ENCODE data around the gene ERMARD. TPM values are rescaled to one million over a fixed set of nuclear protein-coding genes. Genes with fewer than 3 reads are reported as not detected.

The ERMARD gene
- total and polyA plus RNA-seq, 2 experiments from 2014 or later: 15.6 to 22.0 TPM

- H3F3A ChIP-seq (ENCODE audit: insufficient read depth): peaks cover 6% of the 10 kb centered on the region; the same call in 1 of the 2 replicates
- H3K27me3 ChIP-seq (replicated peaks; ENCODE audit: insufficient read depth): peaks cover 30% of the 10 kb centered on the region
- WGBS, 2 experiments (ENCODE audit: low coverage in 1 of 2, low lambda C conversion rate in 2 of 2, missing lambda C conversion rate in 2 of 2): 85 to 87% methylated on average over 29 to 31 of the region's 31 CpGs
- in situ Hi-C loops (cut with MboI): no loop called here
- H3K4me1 ChIP-seq (ENCODE audit: insufficient read depth): peaks cover 5% of the 10 kb centered on the region; the same call in 1 of the 2 replicates
- no peak overlapping the region for H2AFZ ChIP-seq
- no peak overlapping the region for H3K4me3 ChIP-seq
- H3K9me2 ChIP-seq (ENCODE audit: insufficient read depth): no peaks in the 10 kb centered on the region
- no peak overlapping the region for H3K9ac ChIP-seq
- H3K27ac ChIP-seq: no peak overlapping the region
- H4K20me1 ChIP-seq (ENCODE audit: insufficient read depth): no peaks in the 10 kb centered on the region
- H3K9me3 ChIP-seq (ENCODE audit: low read depth): no peaks in the 10 kb centered on the region
- no peaks in the 10 kb centered on the region for H3K36me3 ChIP-seq (ENCODE audit: low read depth)
- no peak for DNase-seq
- H3K79me2 ChIP-seq (ENCODE audit: insufficient read depth): no peaks in the 10 kb centered on the region
- H3K4me2 ChIP-seq (ENCODE audit: unreplicated experiment): no peak overlapping the region
- TF ChIP-seq EZH2phosphoT487 (IDR thresholded peaks at IDR 0.05; ENCODE audit: insufficient read depth, low read depth): no peak
- no peak for TF ChIP-seq EZH2 (IDR thresholded peaks at IDR 0.05; ENCODE audit: insufficient read depth, poor library complexity, severe bottlenecking)
Measured at GRCh38 chr6:169801396-169802160, 50.2 kb downstream of the ERMARD start.

DNA sequence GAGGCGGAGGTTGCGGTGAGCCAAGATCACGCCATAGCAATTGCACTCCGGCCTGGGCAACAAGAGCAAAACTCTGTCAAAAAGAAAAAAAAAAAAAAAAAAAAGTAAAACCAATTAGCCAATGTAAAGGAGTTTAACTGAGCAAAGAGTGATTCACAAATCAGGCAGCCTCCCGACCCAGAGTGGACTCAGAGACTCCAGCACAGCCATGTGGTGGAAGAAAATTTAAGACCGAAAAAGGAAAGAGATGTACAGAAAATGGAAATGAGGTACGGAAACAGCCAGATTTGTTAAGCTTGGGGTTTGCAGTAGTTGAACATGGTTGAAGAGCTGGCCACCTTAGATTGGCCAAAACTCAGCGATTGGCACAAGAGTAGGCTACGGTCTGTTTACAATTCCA lies 51.4 kb downstream of the ERMARD start:
- H4K20me1 ChIP-seq (ENCODE audit: insufficient read depth): no peaks in the 10 kb centered on the region
- H3K4me2 ChIP-seq (ENCODE audit: unreplicated experiment): no peak overlapping the region
- TF ChIP-seq EZH2 (IDR thresholded peaks at IDR 0.05; ENCODE audit: insufficient read depth, poor library complexity, severe bottlenecking): no peak
- TF ChIP-seq EZH2phosphoT487 (IDR thresholded peaks at IDR 0.05; ENCODE audit: insufficient read depth, low read depth): no peak
- H3K4me1 ChIP-seq (ENCODE audit: insufficient read depth): peaks cover 5% of the 10 kb centered on the region; the same call in 1 of the 2 replicates
- in situ Hi-C loops (cut with MboI): no loop called here
- H3K27me3 ChIP-seq (replicated peaks; ENCODE audit: insufficient read depth): peaks cover 32% of the 10 kb centered on the region
- H3K9me3 ChIP-seq (ENCODE audit: low read depth): no peaks in the 10 kb centered on the region
- WGBS, 2 experiments (ENCODE audit: low coverage in 1 of 2, low lambda C conversion rate in 2 of 2, missing lambda C conversion rate in 2 of 2): 94 to 96% methylated on average over 9 of the region's 9 CpGs
- no peak overlapping the region for H2AFZ ChIP-seq
- DNase-seq: no peak
- peaks cover 6% of the 10 kb centered on the region; the same call in 1 of the 2 replicates for H3F3A ChIP-seq (ENCODE audit: insufficient read depth)
- no peak overlapping the region for H3K4me3 ChIP-seq
- H3K27ac ChIP-seq: no peak overlapping the region
- no peaks in the 10 kb centered on the region for H3K79me2 ChIP-seq (ENCODE audit: insufficient read depth)
- no peaks in the 10 kb centered on the region for H3K9me2 ChIP-seq (ENCODE audit: insufficient read depth)
- no peak overlapping the region for H3K9ac ChIP-seq
- H3K36me3 ChIP-seq (ENCODE audit: low read depth): no peaks in the 10 kb centered on the region

GRCh38 chr6:169803271-169803811 lies 51.9 kb downstream of the ERMARD start:
- Histone ChIP-seq H3K4me1 (ENCODE audit: insufficient read depth) (peaks cover 5% of the 10 kb centered on the region; the same call in 1 of the 2 replicates), H3K79me2 (ENCODE audit: insufficient read depth) (no peaks in the 10 kb centered on the region), H3K4me3 (no peak overlapping the region), H3K36me3 (ENCODE audit: low read depth) (no peaks in the 10 kb centered on the region), H4K20me1 (ENCODE audit: insufficient read depth) (no peaks in the 10 kb centered on the region), H3K27ac (no peak overlapping the region), H3K9ac (no peak overlapping the region), H3K27me3 (replicated peaks; ENCODE audit: insufficient read depth) (peaks cover 32% of the 10 kb centered on the region), H3K4me2 (ENCODE audit: unreplicated experiment) (no peak overlapping the region), H2AFZ (no peak overlapping the region), H3K9me3 (ENCODE audit: low read depth) (no peaks in the 10 kb centered on the region), H3K9me2 (ENCODE audit: insufficient read depth) (no peaks in the 10 kb centered on the region), H3F3A (ENCODE audit: insufficient read depth) (peaks cover 6% of the 10 kb centered on the region; the same call in 1 of the 2 replicates)
- in situ Hi-C loops (cut with MboI): no loop called here
- no peak for DNase-seq
- no peak for TF ChIP-seq EZH2phosphoT487 (IDR thresholded peaks at IDR 0.05; ENCODE audit: insufficient read depth, low read depth)
- TF ChIP-seq EZH2 (IDR thresholded peaks at IDR 0.05; ENCODE audit: insufficient read depth, poor library complexity, severe bottlenecking): no peak
- 47 to 53% methylated on average over 7 of the region's 7 CpGs for WGBS, 2 experiments (ENCODE audit: low coverage in 1 of 2, low lambda C conversion rate in 2 of 2, missing lambda C conversion rate in 2 of 2)

DNA sequence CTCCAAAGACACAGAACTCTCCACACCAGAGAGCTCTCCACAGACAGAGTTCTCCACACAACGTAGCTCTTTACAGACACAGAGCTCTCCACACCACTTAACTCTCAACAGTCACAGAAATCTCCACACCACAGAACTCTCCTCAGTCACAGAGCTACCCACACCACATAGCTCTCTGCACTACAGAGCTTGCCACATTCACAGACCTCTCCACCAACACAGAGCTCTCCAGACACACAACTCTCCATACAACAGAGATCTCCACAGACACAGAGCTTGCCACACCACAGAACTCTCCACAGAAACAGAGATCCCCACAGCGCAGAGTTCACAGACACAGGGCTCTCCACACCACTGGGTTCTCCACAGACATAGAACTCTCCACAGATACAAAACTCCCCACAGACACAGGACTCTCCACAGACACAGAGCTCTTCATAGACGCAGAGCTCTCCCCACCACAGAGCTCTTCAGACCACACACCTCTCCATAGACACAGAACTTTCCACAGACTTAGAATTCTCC lies 52.5 kb downstream of the ERMARD start:
- WGBS, 2 experiments (ENCODE audit: low coverage in 1 of 2, low lambda C conversion rate in 2 of 2, missing lambda C conversion rate in 2 of 2): 46 to 55% methylated on average over 3 of the region's 3 CpGs

More for the DNA sequence above, 52.5 kb downstream of the ERMARD start:
- H3K27me3 ChIP-seq (replicated peaks; ENCODE audit: insufficient read depth): peaks cover 32% of the 10 kb centered on the region
- H3K79me2 ChIP-seq (ENCODE audit: insufficient read depth): no peaks in the 10 kb centered on the region
- H3K4me1 ChIP-seq (ENCODE audit: insufficient read depth): peaks cover 5% of the 10 kb centered on the region; the same call in 1 of the 2 replicates
- H3F3A ChIP-seq (ENCODE audit: insufficient read depth): peaks cover 6% of the 10 kb centered on the region; the same call in 1 of the 2 replicates
- H3K4me3 ChIP-seq: no peak overlapping the region
- no peak overlapping the region for H3K9ac ChIP-seq
- H3K27ac ChIP-seq: no peak overlapping the region
- no peak overlapping the region for H2AFZ ChIP-seq
- no peaks in the 10 kb centered on the region for H4K20me1 ChIP-seq (ENCODE audit: insufficient read depth)
- no peaks in the 10 kb centered on the region for H3K9me2 ChIP-seq (ENCODE audit: insufficient read depth)
- H3K9me3 ChIP-seq (ENCODE audit: low read depth): no peaks in the 10 kb centered on the region
- H3K36me3 ChIP-seq (ENCODE audit: low read depth): no peaks in the 10 kb centered on the region
- H3K4me2 ChIP-seq (ENCODE audit: unreplicated experiment): no peak overlapping the region
- no peak for DNase-seq
- in situ Hi-C loops (cut with MboI): no loop called here
- TF ChIP-seq EZH2 (IDR thresholded peaks at IDR 0.05; ENCODE audit: insufficient read depth, poor library complexity, severe bottlenecking) (no peak), EZH2phosphoT487 (IDR thresholded peaks at IDR 0.05; ENCODE audit: insufficient read depth, low read depth) (no peak)
